IgD-negative memory B cell (primary cell): ENCODE results near the gene TPPP3. TPM values are rescaled to one million over a fixed set of nuclear protein-coding genes. Genes with fewer than 3 reads are reported as not detected.
"Not testable (repeated sequence)": the region's sequence is repeated elsewhere in the genome, so short reads cannot be mapped to it uniquely, and the experiment has no call there.

ENCODE experiments used
- H3K27ac Mint-ChIP-seq, 3 donors: one replicate each; pipeline ENCODE4 v1.8.0; 2020 to 2022; ENCODE audit warnings: mild to moderate bottlenecking in 3 of 3, mixed read lengths in 3 of 3, moderate library complexity in 1 of 3
- H3K27me3 Mint-ChIP-seq: one replicate; pipeline ENCODE4 v1.8.0; 2021; ENCODE audit warnings: mixed read lengths
- H3K36me3 Mint-ChIP-seq: one replicate; pipeline ENCODE4 v1.8.0; 2020; ENCODE audit warnings: mild to moderate bottlenecking, mixed read lengths
- H3K4me1 Mint-ChIP-seq, 3 donors: one replicate each; pipeline ENCODE4 v1.8.0; 2020 to 2022; ENCODE audit warnings: mixed read lengths in 3 of 3, mild to moderate bottlenecking in 1 of 3
- H3K4me3 Mint-ChIP-seq, 4 donors: one replicate each; pipeline ENCODE4 v1.8.0; 2020 to 2022; ENCODE audit warnings: mild to moderate bottlenecking in 4 of 4, mixed read lengths in 4 of 4, moderate library complexity in 3 of 4
- H3K9me3 Mint-ChIP-seq, 3 donors: one replicate each; pipeline ENCODE4 v1.8.0; 2020 to 2021; ENCODE audit warnings: mixed read lengths in 3 of 3, mild to moderate bottlenecking in 1 of 3
- polyA plus RNA-seq: library from polyadenylated mRNA; unstranded; fragments of 300-500 nt; fragmentation: Illumina TruSeq; gene quantifications from one replicate; pipeline ENCODE4 v1.2.3, GENCODE V29; 2021

TPPP3 gene
- polyA plus RNA-seq, 1 donor from 2014 or later: not detected

DNA sequence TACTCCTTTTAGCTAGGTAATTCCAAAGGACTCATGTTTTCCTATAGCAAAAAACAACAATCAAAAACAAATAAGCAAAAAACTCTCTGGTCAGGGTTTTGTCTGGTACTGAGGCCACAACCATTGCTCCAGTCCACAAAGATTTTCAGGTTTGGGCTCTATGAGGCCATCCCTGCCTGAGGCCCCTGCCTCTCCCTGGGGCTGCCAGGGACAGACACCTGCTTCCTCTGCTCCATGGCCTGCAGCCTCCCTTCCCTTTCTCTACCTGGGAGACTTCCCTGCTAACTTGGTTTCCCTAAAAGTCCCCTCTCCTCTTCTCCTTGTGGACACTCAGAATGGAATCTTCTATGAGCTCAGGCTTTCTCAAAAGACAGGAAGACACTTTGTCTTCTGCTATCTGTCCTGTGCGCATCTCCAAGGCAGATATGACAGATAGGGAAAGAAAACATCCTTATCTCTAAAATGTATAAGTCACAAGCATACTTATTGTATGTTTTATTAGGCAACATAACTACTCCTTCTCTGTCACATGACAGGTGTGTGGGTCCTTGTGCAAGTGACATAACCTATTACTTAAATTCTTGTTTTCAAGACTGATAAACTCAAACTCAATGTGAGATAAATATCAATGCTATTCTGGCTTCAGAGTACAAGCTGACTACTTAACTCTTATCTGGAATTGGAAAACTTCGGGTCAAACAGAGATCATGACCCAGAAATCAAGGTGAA lies 24.2 kb upstream of the TPPP3 start:
- Mint-ChIP-seq H3K4me3 (peak overlapping the region; percentile 8 to 76 (median 60)), H3K9me3 (no peaks in the 10 kb centered on the region), H3K4me1 (peaks cover 5 to 9% (median 6%) of the 10 kb centered on the region in 3 donors), H3K36me3 (peaks cover 2% of the 10 kb centered on the region), H3K27me3 (peaks cover 10% of the 10 kb centered on the region), H3K27ac (peak overlapping the region in 2 of 3 donors; percentile 46 to 76)

DNA sequence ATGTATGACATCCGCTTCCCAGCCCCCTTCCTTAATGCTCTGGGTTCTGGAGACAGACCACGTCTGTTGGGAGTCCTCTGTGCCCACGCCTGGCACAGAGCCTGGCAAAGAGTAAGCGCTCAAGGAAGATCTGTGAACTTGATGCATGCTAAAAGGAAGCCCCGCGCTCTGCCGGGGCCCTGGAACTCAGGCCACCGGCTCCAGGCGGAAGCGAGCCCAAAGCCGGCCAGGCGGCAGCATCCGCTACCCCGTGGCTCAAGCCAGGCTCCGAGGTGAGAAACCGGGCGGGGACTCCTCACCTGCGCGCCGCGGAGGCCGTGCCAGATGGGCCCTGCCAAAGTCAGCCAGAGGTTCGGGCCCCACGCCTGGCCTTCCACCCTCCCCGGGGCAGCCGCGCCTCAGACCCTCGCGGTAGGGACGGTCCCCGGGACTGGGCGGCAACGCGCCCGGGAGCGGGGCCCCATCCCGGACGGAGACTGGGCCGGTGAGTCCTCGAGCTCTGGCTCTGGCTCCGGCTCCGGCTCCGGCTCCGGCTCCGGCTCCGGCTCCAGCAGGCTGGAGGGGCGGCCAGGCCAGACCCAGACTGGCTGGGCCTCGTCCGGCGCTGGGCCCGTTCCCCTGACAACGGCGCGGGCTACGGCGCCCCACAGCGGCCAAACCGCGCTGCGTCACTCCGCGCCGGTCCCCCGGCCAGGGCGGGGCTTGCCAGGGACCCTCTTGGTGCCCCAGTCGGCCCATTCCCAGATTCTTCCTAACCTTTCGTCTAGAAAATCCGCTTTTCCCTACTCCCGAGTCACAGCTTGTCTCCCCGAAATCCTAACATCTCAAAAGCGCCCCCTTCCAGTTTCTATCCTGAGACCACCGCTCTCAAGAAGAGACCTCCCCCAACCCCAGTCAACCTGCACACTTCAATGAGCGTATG lies 22.8 kb upstream of the TPPP3 start, which contains the start of gene ZDHHC1:
ZDHHC1 (minus strand) TSS at position 606 of the 922 bp plus-strand sequence. CDS start 8,702 bp downstream, outside the sequence.
- peaks cover 10% of the 10 kb centered on the region for H3K27me3 Mint-ChIP-seq

DNA sequence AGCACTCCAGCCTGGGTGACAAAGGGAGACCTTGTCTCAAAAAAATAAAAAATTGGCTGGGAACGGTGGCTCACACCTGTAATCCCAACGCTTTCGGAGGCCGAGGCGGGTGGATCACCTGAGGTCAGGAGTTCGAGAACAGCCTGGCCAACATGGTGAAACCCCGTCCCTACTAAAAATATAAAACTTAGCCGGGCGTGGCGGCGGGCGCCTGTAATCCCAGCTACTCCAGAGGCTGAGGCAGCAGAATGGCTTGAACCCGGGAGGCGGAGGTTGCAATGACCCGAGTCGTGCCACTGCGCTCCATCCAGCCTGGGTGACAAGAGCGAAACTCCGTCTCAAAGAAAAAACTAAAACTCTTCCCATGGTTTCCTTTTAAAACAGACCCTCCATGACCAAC lies 22.1 kb upstream of the TPPP3 start:
- not testable (repeated sequence) for H3K36me3 Mint-ChIP-seq, H3K9me3 Mint-ChIP-seq, H3K27me3 Mint-ChIP-seq, H3K27ac Mint-ChIP-seq, H3K4me1 Mint-ChIP-seq
- H3K4me3 Mint-ChIP-seq: peak overlapping the region; percentile 22 to 82 (median 64)

More for the DNA sequence above, 22.8 kb upstream of the TPPP3 start, which contains the start of gene ZDHHC1:
- Mint-ChIP-seq H3K27ac (peak within 1 kb of the TSS; percentile 35 to 93 (median 83)), H3K4me3 (peak within 1 kb of the TSS; percentile 72 to 93 (median 84)), H3K4me1 (peaks cover 5 to 9% (median 6%) of the 10 kb centered on the region in 3 donors), H3K36me3 (peaks cover 4% of the 10 kb centered on the region), H3K9me3 (no peaks in the 10 kb centered on the region)

DNA sequence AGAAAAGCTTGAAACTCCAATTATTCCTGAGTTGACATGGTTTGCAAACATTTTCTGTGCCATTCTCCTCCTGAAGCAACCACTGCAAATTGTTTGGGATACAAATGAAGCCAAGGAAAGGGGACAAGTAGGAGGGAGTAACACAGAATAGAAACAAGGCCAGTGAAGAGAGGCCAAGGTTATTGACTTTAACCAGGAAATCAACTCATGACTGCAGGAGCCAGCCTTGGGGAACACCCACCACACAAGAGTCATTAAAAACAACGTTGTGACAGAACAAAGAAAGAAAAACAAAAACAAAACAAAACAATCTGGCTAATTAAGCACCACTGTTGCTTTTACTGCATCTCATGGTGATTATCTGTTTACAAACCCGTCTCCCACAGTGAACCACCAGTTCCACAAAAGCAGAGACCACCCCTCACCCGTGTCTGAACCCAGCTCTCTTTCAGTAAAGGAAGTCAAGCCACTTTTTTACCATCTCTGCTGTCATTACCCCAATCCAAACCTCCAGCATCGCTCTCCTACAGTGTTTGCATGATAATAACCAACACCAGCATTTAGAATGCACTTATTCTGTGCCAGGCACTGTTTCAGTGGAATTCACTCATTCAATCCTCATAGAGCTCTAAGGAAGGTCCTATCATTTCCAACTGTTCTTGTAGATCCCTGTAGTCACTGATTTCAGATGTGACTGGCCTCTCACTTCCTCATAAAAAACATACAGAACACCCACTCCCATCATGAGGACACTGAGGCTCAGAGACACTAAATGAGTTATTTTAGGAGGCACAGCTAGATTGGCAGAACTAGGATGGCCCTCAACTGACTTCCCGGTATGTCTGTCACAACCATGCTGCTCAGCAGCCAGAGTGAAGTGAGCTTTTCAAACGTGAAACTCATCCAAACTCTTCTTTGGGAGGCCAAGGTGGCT lies 20.9 kb upstream of the TPPP3 start:
- Mint-ChIP-seq H3K4me1 (peaks cover 5 to 9% (median 6%) of the 10 kb centered on the region in 3 donors), H3K4me3 (peak overlapping the region in 2 of 4 donors; percentile 44 to 56), H3K27ac (peak overlapping the region in 1 of 3 donors; percentile 3), H3K36me3 (peaks cover 4% of the 10 kb centered on the region), H3K9me3 (no peaks in the 10 kb centered on the region), H3K27me3 (peaks cover 4% of the 10 kb centered on the region)

DNA sequence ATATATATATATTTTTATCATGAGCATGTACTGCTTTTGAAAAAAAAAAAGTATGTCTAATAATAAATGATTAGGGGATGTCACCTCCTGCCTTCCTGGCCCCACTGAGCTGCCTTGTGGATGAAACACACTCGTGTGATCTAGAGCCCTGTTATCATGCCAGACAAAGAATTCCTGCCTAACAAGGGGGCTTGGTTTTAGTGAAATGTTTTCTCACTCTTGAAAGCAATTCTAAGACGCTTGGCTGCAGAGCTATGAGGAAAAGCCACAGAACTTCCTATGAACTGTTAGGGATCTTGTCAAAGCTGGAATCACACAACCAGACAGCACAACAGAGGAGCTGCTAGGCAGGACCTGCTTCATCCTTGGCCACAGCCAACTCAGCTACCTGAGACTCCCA lies 19.0 kb upstream of the TPPP3 start:
- peaks cover 5 to 6% (median 5%) of the 10 kb centered on the region in 3 donors for H3K4me1 Mint-ChIP-seq
- no peak overlapping the region for H3K27ac Mint-ChIP-seq
- H3K27me3 Mint-ChIP-seq: peaks cover 3% of the 10 kb centered on the region
- peaks cover 4% of the 10 kb centered on the region for H3K36me3 Mint-ChIP-seq
- H3K9me3 Mint-ChIP-seq: no peaks in the 10 kb centered on the region
- peak overlapping the region in 1 of 4 donors; percentile 22 for H3K4me3 Mint-ChIP-seq

DNA sequence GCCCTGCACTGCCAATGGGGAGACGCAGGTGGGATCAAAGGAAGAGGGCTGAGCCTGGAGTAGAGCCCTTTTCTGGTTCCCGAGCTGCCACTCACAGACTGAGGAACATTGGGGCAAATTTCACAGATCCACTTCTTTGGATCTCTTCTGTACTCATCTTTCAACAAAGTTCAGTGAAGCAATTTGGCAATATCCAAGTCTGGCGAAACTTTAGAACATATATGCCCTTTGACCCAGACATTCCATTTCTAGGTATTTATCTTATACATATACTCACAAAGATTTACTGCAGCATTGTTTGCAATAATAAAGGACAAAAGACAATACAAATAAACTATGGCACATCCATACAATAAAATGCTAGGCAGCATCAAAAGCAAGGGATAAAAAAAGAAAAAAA lies 18.0 kb upstream of the TPPP3 start:
- Mint-ChIP-seq H3K27me3 (no peaks in the 10 kb centered on the region), H3K4me1 (peaks cover 0 to 2% (median 2%) of the 10 kb centered on the region in 3 donors), H3K27ac (no peak overlapping the region), H3K9me3 (no peaks in the 10 kb centered on the region), H3K4me3 (no peak overlapping the region), H3K36me3 (peaks cover 4% of the 10 kb centered on the region)

DNA sequence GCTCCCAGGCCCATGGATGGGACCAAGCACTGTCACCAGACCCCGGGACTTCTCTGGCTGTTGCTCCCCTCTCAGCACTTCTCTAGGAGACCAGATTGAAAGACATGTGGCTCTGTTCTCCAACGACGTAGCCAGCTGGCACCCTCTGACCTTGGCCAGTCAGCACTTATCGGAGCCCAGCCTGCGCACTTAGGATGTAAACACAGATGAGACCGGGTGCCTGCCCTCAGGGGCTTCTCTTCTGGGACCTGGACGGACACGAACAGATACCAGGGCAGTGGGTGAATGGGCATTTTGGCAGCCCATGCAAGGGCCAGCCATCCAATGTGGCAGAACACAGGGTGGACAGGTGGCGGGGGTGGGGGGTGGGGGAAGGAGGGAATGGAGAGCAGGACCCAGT lies 16.3 kb upstream of the TPPP3 start:
- peaks cover 3% of the 10 kb centered on the region for H3K36me3 Mint-ChIP-seq
- H3K4me3 Mint-ChIP-seq: no peak overlapping the region
- peaks cover 0 to 1% (median 0%) of the 10 kb centered on the region in 3 donors for H3K4me1 Mint-ChIP-seq

DNA sequence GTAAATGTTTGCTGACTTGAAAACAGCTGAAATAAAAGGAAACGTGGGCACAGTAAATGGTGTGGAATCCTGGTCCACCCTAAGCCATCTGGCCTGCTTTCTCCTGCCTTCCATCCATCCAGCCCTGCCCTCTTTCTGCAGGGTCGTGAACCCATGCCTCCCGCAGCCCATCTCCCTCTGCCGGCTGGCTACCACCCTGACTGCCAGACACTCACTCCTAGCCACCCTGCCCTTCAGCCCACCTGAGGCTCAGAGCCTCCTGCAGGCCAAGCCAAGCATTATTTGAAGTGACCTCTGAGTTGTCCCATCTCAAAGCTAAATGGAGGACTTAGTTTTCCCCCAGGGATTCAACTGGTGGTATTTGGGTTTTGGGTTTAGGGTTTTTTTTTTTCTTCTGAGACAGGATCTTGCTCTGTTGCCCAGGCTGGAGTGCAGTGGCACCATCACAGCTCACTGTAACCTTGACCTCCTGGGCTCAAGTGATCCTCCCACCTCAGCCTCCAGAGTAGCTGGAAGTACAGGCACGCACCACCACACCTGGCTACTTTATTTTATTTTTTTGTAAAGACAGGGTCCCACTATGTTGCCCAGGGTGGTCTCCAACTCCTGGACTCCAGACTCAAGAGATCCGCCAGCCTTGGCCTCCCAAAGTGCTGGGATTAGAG lies 14.6 kb upstream of the TPPP3 start:
- Mint-ChIP-seq H3K27me3 (no peaks in the 10 kb centered on the region), H3K9me3 (no peaks in the 10 kb centered on the region), H3K4me1 (no peaks in the 10 kb centered on the region), H3K4me3 (no peak overlapping the region), H3K36me3 (peaks cover 3% of the 10 kb centered on the region), H3K27ac (no peak overlapping the region)

More for the DNA sequence above, 16.3 kb upstream of the TPPP3 start:
- H3K27ac Mint-ChIP-seq: no peak overlapping the region
- no peaks in the 10 kb centered on the region for H3K9me3 Mint-ChIP-seq
- H3K27me3 Mint-ChIP-seq: no peaks in the 10 kb centered on the region

DNA sequence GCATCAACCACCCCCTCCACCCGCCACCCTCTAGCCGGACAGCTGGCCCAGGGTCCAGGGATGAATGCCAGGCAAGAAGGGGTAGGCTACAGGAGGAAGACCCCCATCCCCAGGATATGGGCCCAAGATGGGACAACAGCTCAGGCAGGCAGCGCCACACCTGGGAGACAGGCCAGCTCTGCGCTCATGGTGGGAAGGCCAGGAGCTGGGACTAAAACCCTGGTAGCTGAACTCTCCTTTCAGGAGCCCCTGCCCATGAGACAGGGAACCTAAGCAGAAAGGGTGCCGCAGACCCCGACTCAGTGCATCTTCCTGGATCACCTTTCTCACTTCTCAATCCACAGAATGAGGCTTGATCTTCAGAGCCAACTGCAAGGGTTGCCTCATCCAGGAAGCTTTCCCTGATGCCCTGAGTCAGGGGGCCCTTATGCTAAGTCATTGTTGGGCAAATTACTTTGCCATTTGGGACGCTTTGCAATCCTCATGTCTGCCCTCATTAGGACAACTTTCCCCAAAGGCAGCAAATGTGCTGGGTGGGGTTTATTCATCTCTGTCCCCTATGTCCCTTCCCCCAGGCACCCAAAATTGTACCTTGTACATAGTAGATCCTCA lies 14.0 kb upstream of the TPPP3 start:
- no peak overlapping the region for H3K4me3 Mint-ChIP-seq
- H3K27me3 Mint-ChIP-seq: no peaks in the 10 kb centered on the region
- no peaks in the 10 kb centered on the region for H3K9me3 Mint-ChIP-seq
- H3K36me3 Mint-ChIP-seq: peaks cover 3% of the 10 kb centered on the region
- no peak overlapping the region for H3K27ac Mint-ChIP-seq
- H3K4me1 Mint-ChIP-seq: no peaks in the 10 kb centered on the region

DNA sequence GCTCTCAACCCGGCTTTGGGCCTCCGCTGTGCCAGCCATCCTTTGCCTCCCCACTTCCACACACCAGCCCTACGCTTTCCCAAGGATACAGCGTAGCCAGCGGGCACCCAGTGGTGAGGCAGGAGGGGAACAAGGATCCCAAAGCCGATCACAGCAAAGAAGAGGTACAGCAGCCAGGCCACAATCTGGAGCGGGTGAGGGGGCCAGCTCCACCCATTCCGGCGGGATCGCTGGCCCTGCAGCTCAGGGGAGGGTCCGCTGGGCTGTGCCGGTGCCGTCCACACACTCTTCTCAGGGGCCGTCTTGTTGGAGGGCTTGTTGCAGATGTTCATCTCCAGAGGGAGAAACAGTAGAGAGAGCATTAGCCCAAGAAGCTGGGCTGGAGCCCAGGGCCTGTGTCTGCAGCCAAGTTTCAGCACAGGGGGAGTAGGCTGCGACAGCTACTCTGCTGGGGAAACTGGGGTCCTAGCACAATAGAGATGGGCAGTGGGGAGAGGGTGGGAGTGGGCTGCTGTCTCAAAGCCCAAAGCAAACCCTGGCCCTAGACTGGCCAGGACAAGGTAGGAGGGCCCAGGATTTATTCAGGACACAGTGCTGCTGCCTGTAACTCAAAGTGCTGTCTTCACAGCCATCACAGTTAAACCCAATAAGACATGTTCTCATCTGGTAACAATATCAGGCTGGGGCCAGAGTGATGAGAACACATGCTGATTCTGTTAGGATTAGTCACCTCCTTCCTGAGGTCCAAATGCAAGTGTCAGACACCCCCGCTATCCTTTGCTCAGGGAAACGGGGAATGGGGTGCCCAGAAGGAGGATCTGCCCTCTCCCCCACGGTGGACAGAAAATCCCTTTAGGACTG lies 13.0 kb upstream of the TPPP3 start:
- Mint-ChIP-seq H3K4me1 (no peaks in the 10 kb centered on the region), H3K27ac (no peak overlapping the region), H3K36me3 (no peaks in the 10 kb centered on the region), H3K27me3 (no peaks in the 10 kb centered on the region), H3K9me3 (no peaks in the 10 kb centered on the region), H3K4me3 (no peak overlapping the region)

DNA sequence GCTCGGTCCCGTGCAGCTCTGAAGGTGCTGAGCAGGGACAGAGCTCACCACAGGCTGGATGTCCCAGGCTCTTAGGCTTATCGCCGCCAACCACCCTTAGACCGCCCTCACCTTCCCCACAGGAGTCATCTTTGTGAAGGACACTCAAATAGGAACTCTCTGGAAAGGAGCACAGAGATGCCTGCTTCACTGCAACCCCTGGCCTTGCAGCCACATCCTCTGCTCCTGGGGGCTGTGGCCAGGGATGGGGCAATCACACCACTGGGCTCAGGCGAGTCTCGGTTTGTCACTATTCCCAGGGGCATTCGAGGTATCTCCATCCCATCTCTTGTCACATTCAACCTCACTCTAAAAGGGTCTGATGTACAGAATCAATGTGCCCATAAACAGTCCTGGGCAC lies 12.0 kb upstream of the TPPP3 start:
- H3K36me3 Mint-ChIP-seq: no peaks in the 10 kb centered on the region
- no peaks in the 10 kb centered on the region for H3K27me3 Mint-ChIP-seq
- no peaks in the 10 kb centered on the region for H3K9me3 Mint-ChIP-seq
- no peak overlapping the region for H3K27ac Mint-ChIP-seq
- H3K4me3 Mint-ChIP-seq: no peak overlapping the region
- no peaks in the 10 kb centered on the region for H3K4me1 Mint-ChIP-seq

DNA sequence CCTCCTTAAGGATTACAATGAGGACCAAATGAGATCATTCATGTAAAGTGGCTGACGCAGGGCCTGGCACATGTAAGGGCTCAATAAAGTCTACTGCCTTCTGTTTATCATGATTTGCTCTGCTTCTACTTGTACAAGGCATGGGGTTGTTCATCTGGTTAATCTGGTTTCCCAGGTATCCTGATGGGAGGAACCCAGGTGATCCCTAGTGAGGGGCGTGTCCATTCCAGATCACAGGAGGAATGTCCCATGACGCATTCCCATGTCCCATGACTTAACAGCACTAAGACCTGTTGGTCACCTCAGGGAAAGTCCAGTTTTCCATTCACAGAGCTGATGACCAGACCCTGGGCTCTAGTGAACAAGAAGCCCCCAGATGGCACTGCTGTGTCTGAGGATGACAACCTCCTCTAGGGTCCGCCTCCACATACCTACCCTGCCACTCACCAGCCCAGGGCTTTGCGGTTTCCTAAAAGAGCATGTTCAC lies 11.5 kb upstream of the TPPP3 start:
- Mint-ChIP-seq H3K4me1 (no peaks in the 10 kb centered on the region), H3K27ac (no peak overlapping the region), H3K36me3 (no peaks in the 10 kb centered on the region), H3K27me3 (no peaks in the 10 kb centered on the region), H3K9me3 (no peaks in the 10 kb centered on the region), H3K4me3 (no peak overlapping the region)
